GM19328 (cell line): ENCODE data around the gene ZDHHC7.

Source experiments
- ATAC-seq: cut with Tn5 transposase; IDR thresholded peaks from one replicate; pipeline ENCODE4 v1.9.1; 2021; ENCODE audit warnings: mild to moderate bottlenecking, moderate library complexity; ENCODE audit not compliant: unreplicated experiment

Gene ZDHHC7

DNA sequence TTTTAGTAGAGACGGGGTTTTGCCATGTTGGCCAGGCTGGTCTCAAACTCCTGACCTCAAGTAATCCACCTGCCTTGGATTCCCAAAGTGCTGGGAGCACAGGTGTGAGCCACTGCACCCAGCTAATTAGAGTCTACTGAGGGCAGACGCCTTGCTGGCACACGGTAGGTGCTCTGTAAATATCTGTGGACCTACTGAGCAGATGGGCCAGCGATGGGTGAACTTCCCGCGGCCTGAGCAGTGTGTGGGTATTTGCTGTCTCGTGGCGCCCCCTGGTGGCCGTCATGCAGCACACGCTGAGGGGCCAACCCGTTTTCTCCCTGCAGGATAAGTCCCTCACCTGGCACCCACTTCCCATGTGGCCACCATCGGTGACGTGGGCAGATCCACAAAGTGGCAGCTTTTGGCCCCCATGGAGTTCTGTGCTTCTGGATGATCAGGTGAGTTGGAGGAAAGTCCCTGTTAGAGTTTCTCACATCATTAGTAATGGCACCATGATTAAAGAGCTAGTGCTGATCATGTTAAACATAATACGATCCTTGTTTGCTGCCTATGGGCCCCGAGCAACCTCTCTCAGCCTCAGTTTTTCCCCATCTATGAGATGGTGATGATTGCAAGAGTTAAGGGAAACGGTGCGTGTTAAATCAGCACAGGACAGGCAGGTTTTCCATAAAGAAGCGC, 40.7 kb downstream of the ZDHHC7 start:
- no peak for ATAC-seq

DNA sequence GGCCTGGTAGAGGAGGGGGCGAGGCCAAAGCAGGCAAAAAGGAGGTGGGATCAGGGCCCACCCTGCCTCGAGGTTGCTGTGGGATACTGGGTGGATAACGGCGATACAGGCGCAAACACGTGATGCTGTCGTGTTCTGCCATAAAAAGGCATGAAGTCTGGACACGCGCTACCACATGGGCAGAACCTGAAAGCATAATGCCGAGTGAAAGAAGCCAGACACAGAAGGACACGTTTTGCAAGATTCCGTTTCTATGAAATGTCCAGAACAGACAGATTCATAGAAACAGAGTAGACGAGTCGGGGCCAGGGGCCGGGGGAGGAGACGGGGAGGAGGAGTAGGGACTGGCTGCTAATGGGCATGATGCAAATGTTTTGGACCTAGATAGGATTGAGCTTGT, 43.5 kb downstream of the ZDHHC7 start:
- ATAC-seq: no peak

DNA sequence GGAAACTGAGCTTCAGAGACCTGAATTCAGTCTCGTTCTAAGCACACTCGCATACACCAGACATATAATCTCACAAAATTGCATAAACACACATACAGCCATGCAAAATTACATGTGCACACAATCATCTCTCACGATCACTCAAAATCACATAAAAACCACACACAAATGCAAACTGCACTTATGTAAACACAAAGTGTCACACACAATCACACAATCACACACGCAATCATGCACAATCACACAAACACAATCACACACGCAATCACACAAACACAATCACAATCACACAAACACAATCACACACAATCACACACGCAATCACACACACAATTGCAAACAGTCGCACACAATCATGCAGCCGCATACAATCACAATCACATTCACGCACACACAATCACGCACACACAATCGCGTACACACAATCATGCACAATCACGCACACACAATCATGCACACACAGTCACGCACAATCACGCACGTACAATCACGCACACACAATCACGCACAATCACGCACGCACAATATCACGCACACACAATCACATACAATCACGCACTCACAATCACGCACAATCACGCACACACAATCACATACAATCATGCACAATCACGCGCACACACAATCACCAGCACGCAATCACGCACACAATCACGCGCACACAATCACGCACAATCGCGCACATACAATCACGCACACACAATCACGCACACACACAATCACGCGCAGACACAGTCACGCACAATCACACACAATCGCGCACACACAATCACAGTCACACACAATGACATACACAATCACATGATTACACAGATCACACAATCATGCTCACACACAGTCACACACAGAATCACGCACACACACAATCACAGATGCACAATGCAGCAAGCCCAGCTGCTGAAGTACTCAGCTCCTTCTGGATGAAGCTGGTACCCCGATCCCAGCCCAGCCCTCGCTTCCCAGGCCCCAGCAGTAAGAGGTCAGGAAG, 45.6 kb downstream of the ZDHHC7 start:
- ATAC-seq: no peak

DNA sequence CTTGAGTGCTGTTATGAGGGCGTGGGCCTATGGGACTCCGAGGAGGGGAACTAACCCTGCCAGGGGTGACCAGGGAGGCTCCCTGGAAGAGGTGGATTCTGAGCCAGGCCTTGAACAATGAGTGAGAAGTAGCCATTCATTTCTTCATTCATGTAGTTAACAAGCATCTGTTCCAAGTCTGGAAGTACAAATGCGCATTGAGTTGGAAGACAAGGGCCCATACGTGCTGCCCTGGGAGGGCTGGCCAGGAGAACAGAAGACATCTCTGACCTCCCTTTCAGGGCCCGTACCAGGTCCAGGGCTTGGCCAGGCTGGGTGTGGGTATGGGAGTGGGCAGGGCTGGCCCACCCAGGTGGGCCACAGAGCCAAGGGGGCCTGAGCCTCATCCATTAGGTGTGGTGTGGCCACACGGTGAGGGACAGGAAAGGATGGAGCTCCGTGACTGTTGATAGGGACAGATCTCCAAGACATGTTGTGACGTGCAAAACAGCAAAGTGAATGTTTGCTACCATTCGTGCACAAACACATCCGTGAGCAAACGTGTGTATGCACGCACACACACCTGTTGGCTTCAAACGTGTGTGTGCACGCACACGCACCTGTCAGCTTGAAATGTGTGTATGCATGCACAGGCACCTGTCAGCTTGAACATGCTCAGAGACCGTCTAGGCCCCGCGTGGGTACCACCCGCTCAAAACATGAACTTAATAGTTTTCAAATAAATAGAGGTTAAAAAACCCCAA, 46.8 kb downstream of the ZDHHC7 start:
- ATAC-seq: no peak

DNA sequence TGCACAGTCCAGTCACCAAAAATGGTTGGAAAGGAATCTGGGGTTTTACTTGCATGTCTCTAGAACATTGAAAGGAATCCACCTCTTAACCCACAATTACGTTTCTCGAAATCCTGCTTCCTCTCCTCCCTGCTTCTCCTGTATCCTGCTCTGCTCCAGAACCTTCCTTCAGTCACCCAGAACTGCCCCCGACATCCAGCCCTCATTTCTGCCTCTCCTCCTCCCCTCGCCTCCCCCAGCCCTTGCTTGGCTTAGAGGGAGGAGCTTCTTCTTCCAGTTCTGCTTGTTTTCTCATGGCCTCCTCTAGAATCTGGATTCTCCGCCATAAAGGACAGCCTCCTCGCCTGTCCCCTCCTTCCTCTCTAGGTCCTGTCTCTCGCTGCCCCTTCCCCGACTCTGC, 48.3 kb downstream of the ZDHHC7 start:
- ATAC-seq: no peak

DNA sequence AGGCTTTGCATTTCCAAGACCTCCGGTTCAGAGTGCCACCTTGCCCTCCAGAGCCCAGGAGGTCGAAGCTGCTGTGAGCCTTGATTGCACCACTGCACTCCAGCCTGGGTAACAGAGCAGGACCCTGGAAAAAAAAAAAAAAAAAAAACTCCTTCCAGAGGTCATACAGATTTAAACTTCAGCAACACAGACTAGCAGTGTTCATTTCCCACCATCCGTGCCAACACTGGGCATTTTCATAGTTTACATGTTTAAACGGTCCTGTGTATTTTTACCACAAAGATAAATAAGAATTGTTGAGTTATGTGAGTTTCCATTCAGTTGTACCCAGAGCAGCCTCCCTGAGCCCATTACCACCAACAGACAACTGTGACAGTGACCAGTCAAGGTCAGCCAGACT, 50.4 kb downstream of the ZDHHC7 start:
- ATAC-seq: no peak

DNA sequence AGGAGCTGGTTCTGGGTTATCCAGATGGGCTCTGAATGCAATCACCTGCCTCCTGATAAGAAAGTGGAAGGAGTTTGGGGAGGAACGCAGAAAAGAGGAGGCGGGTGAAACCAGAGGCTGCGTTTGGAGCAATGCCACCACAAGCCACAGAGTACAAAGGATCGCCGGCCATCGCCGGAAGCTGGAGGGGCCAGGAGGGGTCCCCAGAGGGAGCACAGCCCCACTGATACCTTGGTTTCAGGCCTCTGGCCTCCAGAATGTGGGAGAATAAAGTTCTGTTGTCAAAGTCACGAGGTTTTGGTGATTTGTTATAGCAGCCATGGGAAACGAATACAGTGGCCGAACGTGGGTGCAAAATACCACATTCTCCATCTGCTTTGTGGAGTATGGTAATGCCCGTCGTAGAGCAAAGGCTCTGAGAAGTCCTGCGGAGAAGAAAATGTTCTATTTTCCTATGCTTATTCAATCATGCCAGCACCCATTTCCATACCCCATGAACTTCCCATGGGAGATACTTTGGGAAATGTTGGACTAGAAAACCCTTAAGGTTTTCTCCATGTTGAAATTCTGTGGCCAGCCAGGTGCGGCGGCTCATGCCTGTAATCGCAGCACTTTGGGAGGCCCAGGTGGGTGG, 51.4 kb downstream of the ZDHHC7 start:
- no peak for ATAC-seq

DNA sequence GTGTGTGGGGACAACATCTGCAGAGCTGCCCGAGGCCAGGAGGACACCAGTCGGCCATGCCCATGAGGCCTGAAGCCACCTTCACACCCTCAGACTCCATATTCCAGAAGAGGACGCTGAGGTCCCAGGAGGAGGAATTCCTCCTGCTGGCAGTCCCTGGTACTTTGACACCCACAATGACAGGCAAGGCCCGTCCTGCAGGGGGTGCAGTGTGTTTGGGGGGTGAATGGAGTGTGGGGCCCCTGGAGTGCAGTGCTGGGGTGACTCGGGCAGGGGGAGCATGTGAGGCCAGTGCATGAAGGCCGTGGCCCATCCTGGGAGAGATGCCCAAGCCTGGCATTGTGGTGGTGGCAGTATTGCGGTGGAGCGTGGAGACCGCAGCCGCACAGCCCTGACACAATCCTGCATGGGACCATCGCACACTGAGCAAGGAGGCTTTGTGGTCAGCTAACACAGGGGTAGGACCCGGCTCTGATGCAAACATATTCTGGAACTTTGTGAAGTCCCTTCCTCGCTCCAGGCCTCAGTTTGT, 52.2 kb downstream of the ZDHHC7 start:
- no peak for ATAC-seq

DNA sequence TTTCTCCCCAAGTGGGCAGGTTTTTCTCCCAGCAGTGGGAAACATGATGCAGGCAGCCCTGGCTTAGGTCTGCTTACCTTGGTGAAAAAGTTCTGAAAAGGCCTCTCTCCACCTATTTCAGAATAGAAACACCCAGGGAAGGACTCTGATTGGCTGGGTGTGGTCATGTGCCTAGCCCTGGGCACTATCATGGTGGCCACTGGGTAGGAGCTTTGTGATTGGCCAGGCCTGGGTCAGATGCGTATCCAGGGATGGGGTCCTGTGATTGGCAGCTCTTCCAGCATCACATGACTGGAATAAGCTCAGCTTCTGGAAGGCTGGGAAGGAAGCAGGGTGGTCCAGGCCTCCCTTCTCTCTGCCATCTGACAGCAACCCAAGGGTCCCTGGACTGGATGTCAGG, 53.5 kb downstream of the ZDHHC7 start:
- no peak for ATAC-seq

DNA sequence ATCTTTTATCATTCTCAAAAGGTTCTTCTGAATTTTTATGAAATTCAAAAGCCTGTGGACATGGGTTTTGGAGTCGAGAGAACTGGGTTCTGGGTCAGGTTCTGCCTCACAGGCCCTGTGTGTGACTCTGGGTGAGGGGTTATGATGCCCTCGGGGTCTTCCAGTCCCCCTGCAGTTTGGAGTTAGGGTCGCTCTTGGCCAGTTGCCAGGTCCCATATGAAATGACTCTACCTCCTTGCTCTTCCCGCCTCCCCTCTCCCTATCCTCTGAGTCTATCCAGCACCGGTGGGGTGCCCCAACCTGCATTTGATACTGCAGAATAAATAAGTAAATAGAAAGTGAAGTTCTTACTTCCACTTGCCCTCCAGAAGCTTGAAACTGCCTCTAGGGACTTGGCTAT, 54.1 kb downstream of the ZDHHC7 start:
- no peak for ATAC-seq

DNA sequence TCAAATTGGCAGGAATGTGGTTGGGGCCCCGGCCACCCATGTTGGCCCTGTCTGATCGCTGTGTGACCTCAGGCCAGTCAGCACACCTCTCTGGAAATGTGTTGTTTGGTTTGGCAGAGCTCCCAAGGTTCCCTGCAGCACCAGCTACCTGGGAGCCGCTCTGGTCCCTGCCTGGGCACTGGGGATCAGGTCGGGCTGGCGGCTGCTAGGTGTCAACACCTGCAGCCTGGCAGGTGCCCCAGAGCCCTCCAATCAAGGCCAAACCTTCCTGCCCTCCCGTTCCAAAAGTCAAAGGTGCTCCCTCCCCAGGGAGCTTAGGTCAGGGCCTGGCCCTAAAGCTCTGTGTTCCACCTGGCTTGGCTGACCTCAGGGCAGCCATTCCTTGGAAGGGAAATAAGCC, 55.9 kb downstream of the ZDHHC7 start:
- no peak for ATAC-seq

DNA sequence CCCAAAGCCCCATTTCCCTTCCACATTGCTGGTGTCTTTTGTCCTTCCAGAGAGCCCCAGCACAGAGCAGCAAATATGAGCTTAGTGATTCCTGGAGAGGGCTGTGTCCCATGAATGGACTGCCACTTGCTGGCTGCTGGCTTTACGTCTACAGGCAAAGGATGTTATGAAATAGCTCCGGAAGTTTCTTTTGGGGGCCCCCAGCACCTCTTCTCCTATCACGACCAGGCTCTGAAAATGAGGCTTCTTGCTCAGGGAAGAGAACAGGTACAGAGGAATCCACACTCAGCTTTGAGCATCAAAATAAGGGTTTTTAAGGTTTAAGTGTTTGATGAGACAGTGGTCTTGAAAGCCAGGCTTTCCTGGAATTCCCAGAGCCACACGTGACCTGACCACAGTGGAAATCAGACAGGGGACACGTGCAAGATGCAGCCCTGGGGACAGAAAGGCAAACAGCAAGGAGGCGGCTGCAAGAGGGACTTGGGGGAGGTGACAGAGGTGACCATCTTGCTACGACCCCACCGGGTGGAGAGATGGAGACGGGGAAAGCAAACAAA, 58.1 kb downstream of the ZDHHC7 start:
- no peak for ATAC-seq

DNA sequence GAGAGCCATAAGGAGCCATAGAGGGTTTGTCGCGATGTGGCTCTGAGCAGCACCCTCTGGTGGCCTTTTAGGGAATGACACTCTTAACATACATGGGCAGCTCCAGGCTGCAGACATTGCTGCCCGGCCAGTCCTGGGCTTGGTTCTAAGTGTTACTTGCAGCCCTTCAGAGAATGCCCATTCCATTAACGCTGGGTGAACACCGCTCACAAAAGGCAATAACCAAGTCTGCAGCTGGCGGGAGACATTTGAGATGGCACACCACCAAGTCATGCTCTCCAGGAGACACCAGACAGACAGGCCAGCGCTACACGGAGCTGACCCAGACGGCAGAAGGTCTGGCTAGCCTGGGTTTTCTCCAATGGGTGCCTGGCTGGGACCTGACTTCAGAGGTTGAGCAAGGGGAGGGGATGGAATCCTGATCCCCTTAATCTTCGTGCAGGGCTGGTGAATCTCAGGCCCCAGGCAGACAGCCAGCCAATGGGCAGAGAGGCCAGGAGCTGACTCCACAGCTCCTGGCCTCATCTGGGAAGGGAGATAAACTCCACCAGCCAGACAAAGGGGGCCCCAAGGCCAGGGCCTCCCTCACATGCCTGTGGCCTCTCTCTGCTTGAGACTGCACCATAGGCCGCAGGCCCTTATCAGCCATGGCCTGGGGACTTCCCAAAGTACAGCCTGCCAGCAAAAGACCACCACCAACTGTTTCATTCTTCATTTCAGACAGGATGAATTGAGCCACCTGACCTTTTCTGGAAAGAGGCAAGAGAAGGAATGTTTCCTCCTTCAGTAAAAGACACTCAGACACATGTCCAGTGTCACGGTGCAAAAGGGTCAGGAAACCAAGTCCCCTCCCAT, 58.8 kb downstream of the ZDHHC7 start:
- ATAC-seq: no peak

DNA sequence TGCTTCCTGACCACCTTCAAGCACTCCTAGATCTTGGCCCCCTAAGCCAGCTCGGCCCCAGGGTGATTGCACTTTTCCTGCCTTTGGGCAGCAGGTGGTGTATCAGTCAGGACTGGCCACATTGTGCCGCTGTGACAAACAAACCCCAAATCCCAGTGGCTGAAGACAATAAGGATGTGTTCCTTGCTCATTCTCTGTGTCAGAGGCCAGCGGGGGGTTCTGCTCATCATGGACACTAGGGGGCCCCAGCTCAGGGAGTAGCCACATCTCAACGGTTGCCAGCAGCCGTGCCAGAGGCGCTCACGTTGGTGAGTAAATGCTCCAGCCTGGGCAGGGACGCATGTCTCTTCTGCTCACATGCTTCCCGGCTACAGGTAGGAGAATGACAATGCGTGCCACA, 60.4 kb downstream of the ZDHHC7 start:
- no peak for ATAC-seq

DNA sequence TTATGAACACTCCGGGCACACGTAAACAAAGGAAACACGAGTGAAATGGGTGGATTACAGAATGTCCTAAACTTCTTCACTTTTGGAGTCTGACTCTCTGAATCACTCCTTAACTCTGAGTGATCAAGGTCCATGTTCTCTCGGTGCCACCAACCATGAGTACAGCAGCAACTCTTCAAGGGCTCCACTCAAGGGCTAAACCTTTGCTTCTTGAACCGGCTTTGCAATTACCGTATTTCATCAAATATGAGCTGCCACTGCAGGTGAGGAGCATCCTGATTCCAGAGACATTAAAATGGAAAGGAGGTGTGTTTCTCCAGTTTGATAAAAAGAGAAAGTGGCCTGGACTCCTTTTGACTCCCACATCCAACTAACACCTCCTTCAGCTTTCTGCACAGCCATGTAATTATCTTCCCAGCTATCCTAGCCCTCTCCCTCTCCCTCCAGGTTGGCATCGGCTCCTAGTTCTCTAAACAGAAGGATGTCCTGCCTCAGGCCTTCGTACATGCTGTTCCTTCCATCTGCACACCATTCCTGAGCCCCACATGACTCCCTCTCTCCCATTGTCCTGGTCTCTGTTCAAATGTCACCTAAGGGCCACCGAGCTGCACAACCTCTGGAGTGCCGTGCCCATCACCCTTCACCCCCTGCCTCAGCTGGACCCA, 61.4 kb downstream of the ZDHHC7 start:
- no peak for ATAC-seq

DNA sequence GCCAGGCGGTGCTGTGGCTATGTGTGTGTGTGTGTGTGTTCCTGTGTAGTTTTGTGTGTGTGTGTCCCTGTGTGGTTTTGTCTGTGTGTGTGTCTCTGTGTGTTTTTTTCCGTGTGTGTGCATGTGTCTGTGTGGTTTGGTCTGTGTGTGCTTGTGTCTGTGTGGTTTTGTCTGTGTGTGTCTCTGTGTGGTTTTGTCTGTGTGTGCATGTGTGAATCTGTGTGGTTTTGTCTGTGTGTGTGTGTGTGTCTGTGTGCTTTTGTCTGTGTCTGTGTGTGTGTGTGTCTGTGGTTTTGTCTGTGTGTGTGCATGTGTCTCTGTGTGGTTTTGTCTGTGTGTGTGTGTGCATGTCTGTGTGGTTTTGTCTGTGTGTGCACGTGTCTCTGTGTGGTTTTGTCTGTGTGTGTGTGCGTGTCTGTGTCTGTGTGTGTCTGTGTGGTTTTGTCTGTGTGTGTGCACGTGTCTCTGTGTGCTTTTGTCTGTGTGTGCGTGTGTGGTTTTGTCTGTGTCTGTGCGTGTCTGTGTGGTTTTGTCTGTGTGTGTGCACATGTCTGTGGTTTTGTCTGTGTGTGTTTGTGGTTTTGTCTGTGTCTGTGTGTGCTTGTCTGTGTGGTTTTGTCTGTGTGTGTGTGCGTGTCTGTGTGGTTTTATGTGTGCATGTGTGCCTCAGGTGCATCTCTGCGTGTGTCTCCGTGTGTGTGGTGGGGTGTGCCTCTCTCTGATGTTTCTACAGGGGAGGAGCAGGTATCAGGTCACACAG, 62.3 kb downstream of the ZDHHC7 start:
- no peak for ATAC-seq

DNA sequence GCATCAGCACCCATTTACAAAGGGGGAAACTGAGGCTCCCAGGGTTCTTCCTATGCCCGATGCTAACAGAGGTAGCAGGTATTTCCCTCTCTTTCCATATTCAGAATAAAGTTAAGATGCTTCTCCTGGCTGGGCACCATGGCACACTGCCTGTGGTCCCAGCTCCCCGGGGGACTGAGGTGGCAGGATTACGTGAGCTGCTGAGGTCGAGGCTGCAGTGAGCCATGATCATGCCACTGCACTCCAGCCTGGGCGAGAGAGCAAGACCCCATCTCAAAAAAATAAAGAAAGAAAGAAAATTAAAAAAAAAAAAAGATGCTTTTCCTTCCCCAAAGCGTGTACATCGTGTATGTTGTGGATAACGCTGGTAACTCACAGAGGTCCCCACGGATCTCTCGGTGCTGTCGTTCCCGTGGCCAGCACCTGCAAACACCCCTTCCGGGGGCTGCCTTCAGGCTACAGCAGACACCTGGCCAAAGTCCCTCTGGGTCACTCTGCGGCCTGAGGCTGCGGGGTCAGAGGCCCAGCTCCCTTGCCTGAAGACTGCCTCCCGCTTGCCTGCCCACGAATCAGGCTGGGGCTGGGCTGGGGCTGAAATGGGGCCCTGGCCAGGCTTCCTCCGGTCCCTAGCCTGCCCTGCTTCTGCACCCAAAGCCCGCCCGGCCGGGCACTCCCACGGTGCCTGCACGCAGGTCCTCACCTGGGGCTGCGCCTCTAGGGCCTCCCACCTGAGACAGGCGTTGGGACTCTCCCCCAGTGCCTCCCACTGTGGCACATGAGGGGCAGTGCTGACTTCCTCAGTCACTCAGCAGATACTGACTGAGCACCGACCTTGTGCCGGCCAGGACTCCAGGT, 63.1 kb downstream of the ZDHHC7 start:
- ATAC-seq: no peak
